NCI-H2171 treated with DMSO at 0.1 percent for 48 hours (cell line): ENCODE measurements around the gene AGFG2.

Experiments
- DNase-seq: peaks from one replicate; lab custom pipeline; 2025; lab: John Stamatoyannopoulos, UW

Gene AGFG2

GRCh38 chr7:100613412-100614175 is 74.6 kb downstream of the AGFG2 start:
- DNase-seq, result no peak

GRCh38 chr7:100614308-100614861 is 75.4 kb downstream of the AGFG2 start:
- no peak for DNase-seq
